Measurements from ENCODE around the gene TSGA10IP.

GRCh38 chr11:65945430-65945911, at the start of gene TSGA10IP:
- TF ChIP-seq CTCF (IDR thresholded peaks at IDR 0.05) = no peak
- no peak for TF ChIP-seq EZH2 (IDR thresholded peaks at IDR 0.05; ENCODE audit: borderline replicate concordance, insufficient read depth, low read depth, low read length, poor library complexity, severe bottlenecking)

All from B cell (primary cell).